ENCODE measurements around the gene GNAQ.

The GNAQ gene

DNA sequence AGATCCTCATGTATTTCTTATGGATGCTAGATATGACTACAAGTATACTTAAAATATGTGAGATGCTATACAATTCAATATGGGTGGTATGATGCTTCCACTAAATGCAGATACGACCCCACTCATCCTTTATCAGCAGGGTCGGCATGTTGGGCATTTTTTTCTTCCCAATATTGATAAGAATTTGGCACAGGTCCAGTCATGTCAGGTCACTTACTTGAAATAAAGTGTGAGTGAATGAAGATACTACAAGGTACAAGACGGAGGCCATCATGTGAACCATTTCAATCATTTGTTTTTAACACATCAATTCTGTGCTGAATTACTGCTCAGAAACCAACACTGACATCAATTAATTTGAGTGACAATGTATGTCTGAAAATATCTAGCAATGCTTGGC is 236.6 kb downstream of the GNAQ start:
- H3K27ac ChIP-seq: no peak overlapping the region
- TF ChIP-seq ZFX (IDR thresholded peaks at IDR 0.05): no peak
- TF ChIP-seq, protein P1, sequence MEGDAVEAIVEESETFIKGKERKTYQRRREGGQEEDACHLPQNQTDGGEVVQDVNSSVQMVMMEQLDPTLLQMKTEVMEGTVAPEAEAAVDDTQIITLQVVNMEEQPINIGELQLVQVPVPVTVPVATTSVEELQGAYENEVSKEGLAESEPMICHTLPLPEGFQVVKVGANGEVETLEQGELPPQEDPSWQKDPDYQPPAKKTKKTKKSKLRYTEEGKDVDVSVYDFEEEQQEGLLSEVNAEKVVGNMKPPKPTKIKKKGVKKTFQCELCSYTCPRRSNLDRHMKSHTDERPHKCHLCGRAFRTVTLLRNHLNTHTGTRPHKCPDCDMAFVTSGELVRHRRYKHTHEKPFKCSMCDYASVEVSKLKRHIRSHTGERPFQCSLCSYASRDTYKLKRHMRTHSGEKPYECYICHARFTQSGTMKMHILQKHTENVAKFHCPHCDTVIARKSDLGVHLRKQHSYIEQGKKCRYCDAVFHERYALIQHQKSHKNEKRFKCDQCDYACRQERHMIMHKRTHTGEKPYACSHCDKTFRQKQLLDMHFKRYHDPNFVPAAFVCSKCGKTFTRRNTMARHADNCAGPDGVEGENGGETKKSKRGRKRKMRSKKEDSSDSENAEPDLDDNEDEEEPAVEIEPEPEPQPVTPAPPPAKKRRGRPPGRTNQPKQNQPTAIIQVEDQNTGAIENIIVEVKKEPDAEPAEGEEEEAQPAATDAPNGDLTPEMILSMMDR (conservative IDR thresholded peaks at IDR 0.05): no peak

DNA sequence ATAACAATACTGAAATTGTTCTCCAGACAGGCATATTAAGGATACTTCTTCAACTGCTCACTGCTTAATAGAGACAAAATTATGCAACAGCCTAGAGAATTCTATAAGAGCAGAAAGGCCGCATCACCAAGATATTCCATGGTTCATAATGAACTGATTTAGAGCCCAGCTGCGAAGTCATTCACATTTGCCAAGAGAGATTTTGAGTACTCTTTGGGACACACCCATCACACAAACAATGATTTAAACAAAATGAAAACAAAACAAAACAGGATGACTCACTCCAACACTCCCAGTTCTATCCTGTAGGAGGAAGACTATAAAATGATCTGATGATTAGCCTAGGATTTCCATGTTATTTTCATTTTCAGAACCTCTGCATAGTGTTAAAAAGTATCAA is 237.8 kb downstream of the GNAQ start:
- H3K27ac ChIP-seq: no peak overlapping the region
- TF ChIP-seq, protein P1 (conservative IDR thresholded peaks at IDR 0.05): no peak; the same call in 1 of the 2 replicates
- no peak for TF ChIP-seq ZFX (IDR thresholded peaks at IDR 0.05)

DNA sequence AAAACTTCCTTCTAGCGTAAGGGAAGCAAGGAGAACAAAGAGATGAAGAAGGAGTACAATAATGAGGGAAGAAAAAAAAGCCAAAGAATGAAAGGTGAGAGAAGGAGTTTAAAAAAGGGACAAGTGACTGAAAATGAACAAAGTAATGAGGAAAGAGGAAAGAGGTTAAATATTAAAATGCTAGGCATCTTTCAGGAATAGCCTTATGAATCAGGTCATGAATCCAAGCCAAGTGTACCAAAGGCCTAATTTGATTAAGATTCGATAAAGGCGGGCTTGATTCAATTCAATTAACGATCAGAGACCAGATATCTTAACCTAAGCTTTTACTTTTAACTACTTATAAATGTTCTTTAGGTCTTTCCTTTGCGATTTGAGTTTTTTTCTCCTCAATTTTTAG is 241.7 kb downstream of the GNAQ start:
- TF ChIP-seq, protein P1 (conservative IDR thresholded peaks at IDR 0.05): no peak
- no peak for TF ChIP-seq ZFX (IDR thresholded peaks at IDR 0.05)
- H3K27ac ChIP-seq: no peak overlapping the region

DNA sequence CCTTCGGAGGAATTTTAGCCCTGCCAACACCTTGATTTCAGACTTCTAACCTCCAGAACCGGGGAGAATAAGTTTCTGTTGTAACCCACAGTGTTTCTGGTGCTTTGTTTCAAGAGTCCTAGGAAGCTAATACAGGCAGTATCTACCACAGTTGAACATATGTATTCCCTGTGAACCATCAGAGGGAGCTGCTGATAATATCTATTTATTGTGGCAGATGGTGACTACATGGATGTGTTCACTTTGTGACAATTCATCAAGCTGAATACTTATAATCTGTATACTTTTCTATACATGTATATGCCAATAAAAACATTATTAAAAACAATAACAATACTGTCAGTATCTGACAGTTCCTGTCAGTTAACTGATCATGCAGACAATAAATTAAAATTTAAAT is 246.3 kb downstream of the GNAQ start:
- no peak overlapping the region for H3K27ac ChIP-seq
- TF ChIP-seq ZFX (IDR thresholded peaks at IDR 0.05): no peak
- TF ChIP-seq, protein P1 (conservative IDR thresholded peaks at IDR 0.05): no peak

DNA sequence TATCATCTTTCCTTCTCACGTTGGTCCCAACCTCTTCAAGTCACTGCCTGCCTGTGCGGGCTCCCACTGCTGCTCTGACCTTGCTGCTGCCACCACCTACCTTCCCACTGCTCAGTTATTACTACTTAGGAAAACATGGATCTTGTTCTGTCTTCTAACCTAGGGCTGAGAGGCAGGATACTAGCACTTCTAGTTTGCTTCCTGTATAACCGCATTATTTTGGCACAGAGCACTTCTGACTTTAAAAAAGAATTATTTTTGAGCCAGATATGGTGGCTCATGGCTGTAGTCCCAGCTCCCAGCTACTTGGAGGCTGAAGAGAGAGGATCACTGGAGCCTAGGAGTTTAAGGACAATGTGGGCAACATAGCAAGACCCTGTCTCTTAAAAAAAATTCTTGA is 248.1 kb downstream of the GNAQ start:
- H3K27ac ChIP-seq: no peak overlapping the region
- TF ChIP-seq ZFX (IDR thresholded peaks at IDR 0.05): no peak
- TF ChIP-seq, protein P1 (conservative IDR thresholded peaks at IDR 0.05): no peak

DNA sequence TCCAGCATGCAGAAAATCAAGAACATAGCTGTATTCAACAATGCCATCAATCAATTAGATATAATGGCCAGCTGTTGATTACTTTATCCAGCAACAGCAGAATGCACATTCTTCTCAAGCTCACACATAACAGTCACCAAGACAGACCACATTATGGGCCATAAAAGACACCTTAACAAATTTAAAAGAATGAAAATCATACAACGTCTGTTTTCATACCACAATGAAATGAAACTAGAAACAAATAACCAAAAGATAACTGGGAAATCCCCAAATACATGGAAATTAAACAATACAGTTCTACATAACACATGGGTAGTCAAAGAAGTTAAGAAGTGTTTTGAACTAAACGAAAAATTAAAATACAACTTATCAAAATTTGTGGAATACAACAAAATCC is 252.6 kb downstream of the GNAQ start:
- no peak for TF ChIP-seq ZFX (IDR thresholded peaks at IDR 0.05)
- TF ChIP-seq, protein P1 (conservative IDR thresholded peaks at IDR 0.05): no peak
- H3K27ac ChIP-seq: no peak overlapping the region

DNA sequence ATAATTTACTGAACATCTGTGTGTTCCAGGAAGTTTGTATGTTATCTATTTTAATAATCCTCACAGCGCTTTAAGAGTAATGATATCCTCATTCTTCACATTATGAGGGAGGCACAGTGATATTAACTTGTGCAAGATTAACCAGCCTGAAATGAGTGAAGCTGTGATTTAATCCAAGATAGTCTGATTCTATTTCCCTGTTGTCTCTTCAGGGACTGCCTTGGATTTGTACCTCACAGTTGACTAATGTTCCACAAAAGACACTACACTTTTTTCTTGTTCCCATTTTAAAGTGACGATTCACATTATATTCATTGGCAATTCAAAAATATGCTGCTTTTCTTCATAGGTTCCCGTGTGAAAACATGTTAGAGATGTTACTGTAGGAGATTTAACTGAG is 258.2 kb downstream of the GNAQ start:
- TF ChIP-seq, protein P1 (conservative IDR thresholded peaks at IDR 0.05): no peak
- no peak for TF ChIP-seq ZFX (IDR thresholded peaks at IDR 0.05)
- H3K27ac ChIP-seq: no peak overlapping the region
